Measurements from ENCODE around the gene ALX1. TPM values are rescaled to one million over a fixed set of nuclear protein-coding genes. Genes with fewer than 3 reads are reported as not detected.

ALX1 gene
- total RNA-seq, 1 experiment from 2014 or later = not detected

DNA sequence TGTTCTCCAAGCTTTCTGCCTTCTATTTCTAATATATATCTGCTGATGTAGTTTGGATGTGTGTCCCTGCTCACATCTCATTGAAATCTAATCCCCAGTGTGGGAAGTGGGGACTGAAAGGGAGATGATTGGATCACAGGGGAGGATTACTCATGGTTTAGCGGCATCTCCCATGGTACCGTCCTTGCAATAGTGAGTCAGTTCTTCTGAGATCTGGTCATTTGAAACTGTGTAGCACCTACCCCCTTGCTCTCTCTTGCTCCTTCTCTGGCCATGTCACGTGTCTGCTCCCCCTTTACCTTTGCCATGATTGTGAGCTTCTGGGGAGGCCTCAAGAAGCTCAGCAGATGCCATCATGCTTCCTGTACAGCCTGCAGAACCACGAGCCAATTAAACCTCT lies 26.2 kb upstream of the ALX1 start:
- BruUV-seq (replicated peaks) = no TSS peak
- Mint-ChIP-seq H3K36me3 (ENCODE audit: insufficient read depth, unreplicated experiment) (no peaks in the 10 kb centered on the region), H3K9me3 (ENCODE audit: unreplicated experiment) (no peaks in the 10 kb centered on the region), H3K27ac (ENCODE audit: unreplicated experiment) (no peak overlapping the region), H3K27me3 (ENCODE audit: insufficient read depth, unreplicated experiment) (no peaks in the 10 kb centered on the region), H3K4me1 (ENCODE audit: low read depth, unreplicated experiment) (no peaks in the 10 kb centered on the region), H3K4me3 (ENCODE audit: unreplicated experiment) (no peak overlapping the region)
- DNase-seq = no peak
- intact Hi-C loops (cut with micrococcal nuclease; ENCODE audit: unreplicated experiment) = no loop called here
- TF ChIP-seq, protein P1, sequence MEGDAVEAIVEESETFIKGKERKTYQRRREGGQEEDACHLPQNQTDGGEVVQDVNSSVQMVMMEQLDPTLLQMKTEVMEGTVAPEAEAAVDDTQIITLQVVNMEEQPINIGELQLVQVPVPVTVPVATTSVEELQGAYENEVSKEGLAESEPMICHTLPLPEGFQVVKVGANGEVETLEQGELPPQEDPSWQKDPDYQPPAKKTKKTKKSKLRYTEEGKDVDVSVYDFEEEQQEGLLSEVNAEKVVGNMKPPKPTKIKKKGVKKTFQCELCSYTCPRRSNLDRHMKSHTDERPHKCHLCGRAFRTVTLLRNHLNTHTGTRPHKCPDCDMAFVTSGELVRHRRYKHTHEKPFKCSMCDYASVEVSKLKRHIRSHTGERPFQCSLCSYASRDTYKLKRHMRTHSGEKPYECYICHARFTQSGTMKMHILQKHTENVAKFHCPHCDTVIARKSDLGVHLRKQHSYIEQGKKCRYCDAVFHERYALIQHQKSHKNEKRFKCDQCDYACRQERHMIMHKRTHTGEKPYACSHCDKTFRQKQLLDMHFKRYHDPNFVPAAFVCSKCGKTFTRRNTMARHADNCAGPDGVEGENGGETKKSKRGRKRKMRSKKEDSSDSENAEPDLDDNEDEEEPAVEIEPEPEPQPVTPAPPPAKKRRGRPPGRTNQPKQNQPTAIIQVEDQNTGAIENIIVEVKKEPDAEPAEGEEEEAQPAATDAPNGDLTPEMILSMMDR (IDR thresholded peaks at IDR 0.05; ENCODE audit: insufficient read depth in 1 of 2, low read depth in 1 of 2, low read length in 1 of 2, severe bottlenecking in 1 of 2, unreplicated experiment in 1 of 2) = no peak
- Histone ChIP-seq H3K36me3 (ENCODE audit: control insufficient read depth, insufficient read depth, low read length) (no peaks in the 10 kb centered on the region), H3K27me3 (replicated peaks; ENCODE audit: control insufficient read depth, insufficient read depth, low read length) (no peaks in the 10 kb centered on the region), H3K4me3 (ENCODE audit: low read depth, low read length) (no peak overlapping the region), H3K4me1 (no peaks in the 10 kb centered on the region), H3K9me3 (no peaks in the 10 kb centered on the region)
- ChIA-PET CTCF (no interaction called here), POLR2A (no interaction called here)

DNA sequence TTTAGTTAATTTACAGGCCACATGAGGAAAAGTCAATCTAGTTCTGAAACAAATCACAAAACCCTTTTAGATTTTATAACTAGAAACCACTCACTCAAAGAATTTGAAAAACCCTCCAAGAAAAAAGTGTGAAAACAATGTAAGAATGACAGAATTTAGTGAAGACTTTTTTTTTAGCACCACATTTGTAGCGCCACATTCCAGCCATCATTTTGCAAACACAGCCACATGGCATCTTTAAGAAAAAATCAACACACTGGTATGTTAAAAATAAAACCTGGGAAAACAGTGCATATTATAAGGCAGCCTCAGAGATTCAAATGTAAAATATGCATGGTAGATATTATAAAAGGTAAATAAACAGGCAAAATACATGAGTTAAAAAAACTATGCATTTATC lies 22.3 kb upstream of the ALX1 start:
- H3K4me1 Mint-ChIP-seq (ENCODE audit: low read depth, unreplicated experiment) = no peaks in the 10 kb centered on the region
- no peak overlapping the region for H3K4me3 Mint-ChIP-seq (ENCODE audit: unreplicated experiment)
- no peak for DNase-seq
- no peaks in the 10 kb centered on the region for H3K4me1 ChIP-seq
- no TSS peak for BruUV-seq (replicated peaks)
- no peaks in the 10 kb centered on the region for H3K9me3 ChIP-seq
- no peaks in the 10 kb centered on the region for H3K9me3 Mint-ChIP-seq (ENCODE audit: unreplicated experiment)
- TF ChIP-seq, protein P1 (IDR thresholded peaks at IDR 0.05; ENCODE audit: insufficient read depth in 1 of 2, low read depth in 1 of 2, low read length in 1 of 2, severe bottlenecking in 1 of 2, unreplicated experiment in 1 of 2) = no peak
- H3K27me3 ChIP-seq (replicated peaks; ENCODE audit: control insufficient read depth, insufficient read depth, low read length) = no peaks in the 10 kb centered on the region
- intact Hi-C loops (cut with micrococcal nuclease; ENCODE audit: unreplicated experiment) = no loop called here
- H3K27ac Mint-ChIP-seq (ENCODE audit: unreplicated experiment) = no peak overlapping the region
- H3K4me3 ChIP-seq (ENCODE audit: low read depth, low read length) = no peak overlapping the region
- CTCF ChIA-PET = no interaction called here
- H3K36me3 Mint-ChIP-seq (ENCODE audit: insufficient read depth, unreplicated experiment) = no peaks in the 10 kb centered on the region
- POLR2A ChIA-PET = no interaction called here
- no peaks in the 10 kb centered on the region for H3K36me3 ChIP-seq (ENCODE audit: control insufficient read depth, insufficient read depth, low read length)
- peaks cover 2% of the 10 kb centered on the region for H3K27me3 Mint-ChIP-seq (ENCODE audit: insufficient read depth, unreplicated experiment)

DNA sequence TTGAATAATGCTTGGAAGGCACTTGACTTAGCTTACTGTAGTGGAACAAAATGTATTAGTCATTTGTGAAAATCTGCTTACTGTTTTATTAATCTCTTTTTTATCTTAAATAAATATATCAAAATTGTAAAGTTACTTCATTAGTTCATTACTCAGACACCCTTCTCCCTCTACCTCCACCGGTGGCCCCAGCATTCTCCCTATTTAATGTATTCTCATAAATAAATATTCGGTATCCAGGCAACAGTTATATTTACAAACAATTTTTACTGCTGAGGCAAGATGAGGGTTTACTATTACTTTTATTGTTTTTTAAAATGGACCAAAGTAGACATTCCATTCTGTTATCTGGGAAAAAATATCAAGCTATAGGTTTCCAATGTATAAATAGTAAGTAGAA lies 19.6 kb upstream of the ALX1 start:
- Histone ChIP-seq H3K27me3 (replicated peaks; ENCODE audit: control insufficient read depth, insufficient read depth, low read length) (no peaks in the 10 kb centered on the region), H3K4me1 (no peaks in the 10 kb centered on the region), H3K36me3 (ENCODE audit: control insufficient read depth, insufficient read depth, low read length) (no peaks in the 10 kb centered on the region), H3K9me3 (no peaks in the 10 kb centered on the region), H3K4me3 (ENCODE audit: low read depth, low read length) (no peak overlapping the region)
- H3K27ac Mint-ChIP-seq (ENCODE audit: unreplicated experiment) = no peak overlapping the region
- BruUV-seq (replicated peaks) = no TSS peak
- H3K4me1 Mint-ChIP-seq (ENCODE audit: low read depth, unreplicated experiment) = no peaks in the 10 kb centered on the region
- ChIA-PET CTCF (no interaction called here), POLR2A (no interaction called here)
- intact Hi-C loops (cut with micrococcal nuclease; ENCODE audit: unreplicated experiment) = no loop called here
- no peak overlapping the region for H3K4me3 Mint-ChIP-seq (ENCODE audit: unreplicated experiment)
- TF ChIP-seq, protein P1 (IDR thresholded peaks at IDR 0.05; ENCODE audit: insufficient read depth in 1 of 2, low read depth in 1 of 2, low read length in 1 of 2, severe bottlenecking in 1 of 2, unreplicated experiment in 1 of 2) = no peak
- DNase-seq = no peak
- no peaks in the 10 kb centered on the region for H3K36me3 Mint-ChIP-seq (ENCODE audit: insufficient read depth, unreplicated experiment)
- peaks cover 2% of the 10 kb centered on the region for H3K27me3 Mint-ChIP-seq (ENCODE audit: insufficient read depth, unreplicated experiment)
- no peaks in the 10 kb centered on the region for H3K9me3 Mint-ChIP-seq (ENCODE audit: unreplicated experiment)
